ENCODE measurements around the gene GPR78. TPM values are rescaled to one million over a fixed set of nuclear protein-coding genes. Genes with fewer than 3 reads are reported as not detected.

Gene GPR78
- total RNA-seq, 2 donors from 2014 or later: 0.45 TPM; not detected in 1

- no peak for TF ChIP-seq CTCF (IDR thresholded peaks at IDR 0.05)
- TF ChIP-seq POLR2AphosphoS5 (IDR thresholded peaks at IDR 0.05): no peak
- TF ChIP-seq POLR2A (IDR thresholded peaks at IDR 0.05): no peak
- H3K27ac ChIP-seq: no peak overlapping the region
- WGBS: 85% methylated on average over 18 of the region's 23 CpGs
- H3K4me3 ChIP-seq: no peak overlapping the region
- H3K36me3 ChIP-seq: no peaks in the 10 kb centered on the region
- H3K4me1 ChIP-seq (replicated peaks): no peaks in the 10 kb centered on the region
- no peaks in the 10 kb centered on the region for H3K27me3 ChIP-seq (replicated peaks; ENCODE audit: insufficient read depth)
- intact Hi-C loops (cut with DNase I): loop anchor here (10.0 kb wide), 2 partner anchors 284 to 314 kb away; no protein-coding TSS in a partner anchor
- DNase-seq (ENCODE audit: low spot score): no peak
- no peaks in the 10 kb centered on the region for H3K9me3 ChIP-seq
These were observed 20.9 kb downstream of the GPR78 start for GRCh38 chr4:8601086-8601485.

DNA sequence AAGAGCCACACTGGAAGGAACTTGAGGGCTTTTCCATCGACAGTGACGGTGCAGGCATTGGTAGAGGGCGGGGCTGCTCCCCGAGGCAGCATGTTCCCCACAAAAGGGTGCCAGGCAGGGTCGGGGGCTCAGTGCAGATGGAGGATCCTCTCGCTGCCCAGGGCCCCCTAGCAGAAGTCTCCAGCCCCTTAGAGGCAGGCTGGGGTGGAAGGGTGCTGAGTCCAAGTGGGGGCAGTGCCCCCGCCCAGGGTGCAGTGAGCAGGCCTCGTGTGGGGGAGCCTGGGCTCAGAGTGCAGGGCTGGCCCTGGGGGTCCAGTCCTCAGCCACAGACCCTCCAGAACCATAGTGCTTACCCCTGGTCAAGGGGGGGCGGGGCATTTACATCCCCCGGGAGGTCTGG, 21.4 kb downstream of the GPR78 start:
- no peak for TF ChIP-seq POLR2AphosphoS5 (IDR thresholded peaks at IDR 0.05)
- TF ChIP-seq CTCF (IDR thresholded peaks at IDR 0.05): no peak
- TF ChIP-seq POLR2A (IDR thresholded peaks at IDR 0.05): no peak
- intact Hi-C loops (cut with DNase I): loop anchor here (10.0 kb wide), 2 partner anchors 283 to 313 kb away; no protein-coding TSS in a partner anchor
- no peaks in the 10 kb centered on the region for H3K36me3 ChIP-seq
- no peaks in the 10 kb centered on the region for H3K27me3 ChIP-seq (replicated peaks; ENCODE audit: insufficient read depth)
- H3K4me3 ChIP-seq: no peak overlapping the region
- 87% methylated on average over 10 of the region's 10 CpGs for WGBS
- no peaks in the 10 kb centered on the region for H3K4me1 ChIP-seq (replicated peaks)
- H3K27ac ChIP-seq: no peak overlapping the region
- DNase-seq (ENCODE audit: low spot score): no peak
- no peaks in the 10 kb centered on the region for H3K9me3 ChIP-seq

DNA sequence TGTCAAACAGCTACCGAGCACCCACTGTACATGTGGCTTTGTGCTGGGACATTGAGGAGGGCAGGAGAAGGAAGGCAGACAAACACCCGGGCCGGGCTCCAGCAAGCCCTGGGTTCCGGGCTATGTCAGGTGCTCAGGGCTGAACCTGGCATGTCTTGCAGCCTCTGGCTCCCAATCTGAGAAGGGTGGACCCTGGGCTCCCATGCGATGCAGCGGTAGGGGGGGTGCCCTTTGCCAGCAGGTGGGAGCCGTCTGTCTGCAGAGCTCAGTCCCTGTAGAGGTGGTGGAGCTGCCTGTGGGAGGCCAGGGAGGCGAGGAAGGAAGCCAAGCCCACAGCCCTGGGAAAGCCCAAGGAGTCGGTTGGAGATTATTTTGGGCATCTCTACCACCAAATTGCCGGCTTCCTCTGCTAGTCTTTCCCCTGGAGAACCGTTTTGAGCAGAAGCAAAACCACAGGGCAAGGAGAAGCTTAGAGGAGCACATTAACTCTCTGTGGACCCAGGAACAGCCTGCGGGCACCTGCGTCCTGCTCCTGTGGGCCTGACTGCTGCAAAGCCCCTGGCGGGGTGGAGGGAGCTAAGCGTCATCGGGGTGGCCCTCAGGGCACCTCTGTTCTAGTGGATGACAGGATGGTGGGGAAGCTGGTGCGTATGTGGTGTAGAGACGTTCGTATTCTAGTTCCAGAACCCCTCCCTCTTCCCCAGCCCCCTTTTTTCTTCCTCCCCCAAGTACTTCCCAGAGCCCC, 22.7 kb downstream of the GPR78 start:
- WGBS: 71% methylated on average over 19 of the region's 19 CpGs
- intact Hi-C loops (cut with DNase I): loop anchor here (10.0 kb wide), 2 partner anchors 282 to 312 kb away; no protein-coding TSS in a partner anchor

DNA sequence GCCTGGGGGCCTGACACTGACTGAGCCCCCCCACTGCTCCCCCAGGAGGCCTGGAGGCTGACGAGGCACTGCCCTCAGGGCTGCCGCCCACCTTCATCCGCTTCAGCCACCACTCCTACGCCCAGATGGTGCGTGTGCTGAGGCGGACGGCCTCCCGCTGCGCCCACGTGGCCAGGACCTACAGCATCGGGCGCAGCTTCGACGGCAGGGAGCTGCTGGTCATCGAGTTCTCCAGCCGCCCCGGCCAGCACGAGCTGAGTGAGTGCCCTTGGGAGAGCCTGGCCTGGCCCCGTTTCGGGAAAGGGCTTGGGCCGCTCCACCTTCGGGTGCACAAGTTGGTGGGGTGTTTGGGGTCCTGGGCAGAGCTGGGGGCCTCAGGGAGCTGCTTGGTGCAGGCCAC, 23.7 kb downstream of the GPR78 start:
- TF ChIP-seq CTCF (IDR thresholded peaks at IDR 0.05) (no peak), POLR2A (IDR thresholded peaks at IDR 0.05) (no peak), POLR2AphosphoS5 (IDR thresholded peaks at IDR 0.05) (no peak)
- Histone ChIP-seq H3K27me3 (replicated peaks; ENCODE audit: insufficient read depth) (peaks cover 3% of the 10 kb centered on the region), H3K4me3 (no peak overlapping the region), H3K36me3 (no peaks in the 10 kb centered on the region), H3K4me1 (replicated peaks) (no peaks in the 10 kb centered on the region), H3K9me3 (no peaks in the 10 kb centered on the region), H3K27ac (no peak overlapping the region)
- 74% methylated on average over 12 of the region's 22 CpGs for WGBS
- no peak for DNase-seq (ENCODE audit: low spot score)
- intact Hi-C loops (cut with DNase I): loop anchor here (10.0 kb wide), 2 partner anchors 281 to 311 kb away; no protein-coding TSS in a partner anchor

More for the DNA sequence above, 22.7 kb downstream of the GPR78 start:
- Histone ChIP-seq H3K9me3 (no peaks in the 10 kb centered on the region), H3K4me1 (replicated peaks) (no peaks in the 10 kb centered on the region), H3K4me3 (no peak overlapping the region), H3K27ac (no peak overlapping the region), H3K27me3 (replicated peaks; ENCODE audit: insufficient read depth) (no peaks in the 10 kb centered on the region), H3K36me3 (no peaks in the 10 kb centered on the region)
- DNase-seq (ENCODE audit: low spot score): no peak
- TF ChIP-seq POLR2A (IDR thresholded peaks at IDR 0.05) (no peak), POLR2AphosphoS5 (IDR thresholded peaks at IDR 0.05) (no peak), CTCF (IDR thresholded peaks at IDR 0.05) (no peak)

GRCh38 chr4:8605289-8605688, 25.1 kb downstream of the GPR78 start:
- no peak for DNase-seq (ENCODE audit: low spot score)
- Histone ChIP-seq H3K27ac (no peak overlapping the region), H3K4me1 (replicated peaks) (no peaks in the 10 kb centered on the region), H3K4me3 (no peak overlapping the region), H3K9me3 (no peaks in the 10 kb centered on the region), H3K27me3 (replicated peaks; ENCODE audit: insufficient read depth) (peaks cover 3% of the 10 kb centered on the region), H3K36me3 (no peaks in the 10 kb centered on the region)
- intact Hi-C loops (cut with DNase I): loop anchor here (10.0 kb wide), 2 partner anchors 280 to 310 kb away; no protein-coding TSS in a partner anchor
- TF ChIP-seq CTCF (IDR thresholded peaks at IDR 0.05): no peak
- no peak for TF ChIP-seq POLR2AphosphoS5 (IDR thresholded peaks at IDR 0.05)
- no peak for TF ChIP-seq POLR2A (IDR thresholded peaks at IDR 0.05)
- 94% methylated on average over 1 of the region's 1 CpG for WGBS

Data from prostate gland (tissue), 2 donors.